ENCODE data around the gene PLAC9. TPM values are rescaled to one million over a fixed set of nuclear protein-coding genes. Genes with fewer than 3 reads are reported as not detected.
"Not testable (repeated sequence)": the region's sequence is repeated elsewhere in the genome, so short reads cannot be mapped to it uniquely, and the experiment has no call there.

PLAC9 gene
- total and polyA plus RNA-seq, 2 donors = 7.9 to 9.8 TPM

- H3K27me3 ChIP-seq (ENCODE audit: control insufficient read depth in 2 of 2, insufficient read depth in 1 of 2, low read length in 1 of 2) = peaks cover 20 to 38% of the 10 kb centered on the region in 2 donors
- not testable (repeated sequence) for H3K27ac ChIP-seq (ENCODE audit: low read depth in 1 of 2, low read length in 1 of 2); H3K9me3 ChIP-seq (ENCODE audit: control insufficient read depth in 2 of 2, insufficient read depth in 1 of 2, low read length in 1 of 2); H3K36me3 ChIP-seq (ENCODE audit: control insufficient read depth in 2 of 2, insufficient read depth in 2 of 2, low read length in 1 of 2); H3K4me1 ChIP-seq (ENCODE audit: control insufficient read depth in 2 of 2, insufficient read depth in 2 of 2, low read length in 2 of 2); DNase-seq (ENCODE audit: low read depth in 6 of 9, low spot score in 9 of 9); H3K4me3 ChIP-seq (ENCODE audit: low read length in 2 of 2)
- 91% methylated on average over 9 of the region's 9 CpGs for WGBS
Observed at GRCh38 chr10:80133687-80134086, 1.2 kb downstream of the PLAC9 start.

DNA sequence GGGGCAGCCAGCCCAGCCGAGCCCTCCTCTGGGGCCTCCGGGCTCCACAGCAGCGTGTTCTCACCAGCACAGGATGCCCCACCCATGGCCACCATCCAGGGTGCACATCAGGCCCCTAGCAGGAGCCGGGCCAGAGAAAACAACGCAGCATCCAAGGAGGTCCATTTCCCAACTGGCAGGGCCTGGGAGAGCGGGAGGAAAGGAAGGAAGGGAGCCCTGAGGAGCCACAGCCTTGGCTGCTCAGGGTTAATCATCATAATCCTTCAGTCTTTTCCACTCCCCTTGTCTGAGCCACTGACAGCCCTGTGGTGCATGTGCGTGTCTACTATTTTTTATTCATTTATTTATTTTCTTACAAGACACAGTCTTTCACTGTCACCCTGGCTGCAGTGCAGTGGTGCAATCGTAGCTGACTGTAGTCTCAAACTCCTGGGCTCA is 3.6 kb downstream of the PLAC9 start:
- Histone ChIP-seq H3K4me3 (ENCODE audit: low read length in 2 of 2) (no peak overlapping the region), H3K27ac (ENCODE audit: low read depth in 1 of 2, low read length in 1 of 2) (no peak overlapping the region), H3K9me3 (ENCODE audit: control insufficient read depth in 2 of 2, insufficient read depth in 1 of 2, low read length in 1 of 2) (no peaks in the 10 kb centered on the region), H3K36me3 (ENCODE audit: control insufficient read depth in 2 of 2, insufficient read depth in 2 of 2, low read length in 1 of 2) (no peaks in the 10 kb centered on the region), H3K4me1 (ENCODE audit: control insufficient read depth in 2 of 2, insufficient read depth in 2 of 2, low read length in 2 of 2) (no peaks in the 10 kb centered on the region), H3K27me3 (ENCODE audit: control insufficient read depth in 2 of 2, insufficient read depth in 1 of 2, low read length in 1 of 2) (peaks cover 18 to 32% of the 10 kb centered on the region in 2 donors)
- no peak for DNase-seq (ENCODE audit: low read depth in 6 of 9, low spot score in 9 of 9)
- WGBS = 86% methylated on average over 8 of the region's 8 CpGs

GRCh38 chr10:80137031-80137862 is 4.7 kb downstream of the PLAC9 start:
- H3K4me1 ChIP-seq (ENCODE audit: control insufficient read depth in 2 of 2, insufficient read depth in 2 of 2, low read length in 2 of 2) = no peaks in the 10 kb centered on the region
- peaks cover 11 to 27% of the 10 kb centered on the region in 2 donors for H3K27me3 ChIP-seq (ENCODE audit: control insufficient read depth in 2 of 2, insufficient read depth in 1 of 2, low read length in 1 of 2)
- H3K4me3 ChIP-seq (ENCODE audit: low read length in 2 of 2) = no peak overlapping the region
- H3K36me3 ChIP-seq (ENCODE audit: control insufficient read depth in 2 of 2, insufficient read depth in 2 of 2, low read length in 1 of 2) = no peaks in the 10 kb centered on the region
- DNase-seq (ENCODE audit: low read depth in 6 of 9, low spot score in 9 of 9) = no peak
- 94% methylated on average over 14 of the region's 14 CpGs for WGBS
- no peaks in the 10 kb centered on the region for H3K9me3 ChIP-seq (ENCODE audit: control insufficient read depth in 2 of 2, insufficient read depth in 1 of 2, low read length in 1 of 2)
- H3K27ac ChIP-seq (ENCODE audit: low read depth in 1 of 2, low read length in 1 of 2) = no peak overlapping the region

DNA sequence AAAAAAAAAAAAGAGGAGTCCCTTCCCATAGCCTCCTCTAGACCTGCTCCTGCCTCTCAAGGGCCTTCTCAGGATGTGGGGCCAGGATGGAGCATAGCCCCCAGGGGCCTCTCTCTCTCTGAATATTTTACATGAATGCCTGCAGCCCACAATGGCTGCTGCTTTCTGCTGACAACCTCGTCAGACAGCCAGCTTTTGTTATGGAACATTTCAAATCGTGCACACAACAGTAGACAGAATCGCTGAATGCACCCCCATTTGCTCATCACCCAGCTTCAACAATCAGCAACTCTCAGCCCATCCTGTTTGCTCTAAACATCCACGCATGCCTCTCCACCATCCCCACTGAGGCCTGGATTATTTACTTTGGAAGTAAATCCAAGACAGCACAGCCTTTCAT is 5.4 kb downstream of the PLAC9 start:
- DNase-seq (ENCODE audit: low read depth in 6 of 9, low spot score in 9 of 9) = no peak
- no peaks in the 10 kb centered on the region for H3K36me3 ChIP-seq (ENCODE audit: control insufficient read depth in 2 of 2, insufficient read depth in 2 of 2, low read length in 1 of 2)
- no peak overlapping the region for H3K27ac ChIP-seq (ENCODE audit: low read depth in 1 of 2, low read length in 1 of 2)
- H3K9me3 ChIP-seq (ENCODE audit: control insufficient read depth in 2 of 2, insufficient read depth in 1 of 2, low read length in 1 of 2) = no peaks in the 10 kb centered on the region
- 87% methylated on average over 4 of the region's 4 CpGs for WGBS
- peaks cover 5 to 20% of the 10 kb centered on the region in 2 donors for H3K27me3 ChIP-seq (ENCODE audit: control insufficient read depth in 2 of 2, insufficient read depth in 1 of 2, low read length in 1 of 2)
- H3K4me1 ChIP-seq (ENCODE audit: control insufficient read depth in 2 of 2, insufficient read depth in 2 of 2, low read length in 2 of 2) = no peaks in the 10 kb centered on the region
- no peak overlapping the region for H3K4me3 ChIP-seq (ENCODE audit: low read length in 2 of 2)

DNA sequence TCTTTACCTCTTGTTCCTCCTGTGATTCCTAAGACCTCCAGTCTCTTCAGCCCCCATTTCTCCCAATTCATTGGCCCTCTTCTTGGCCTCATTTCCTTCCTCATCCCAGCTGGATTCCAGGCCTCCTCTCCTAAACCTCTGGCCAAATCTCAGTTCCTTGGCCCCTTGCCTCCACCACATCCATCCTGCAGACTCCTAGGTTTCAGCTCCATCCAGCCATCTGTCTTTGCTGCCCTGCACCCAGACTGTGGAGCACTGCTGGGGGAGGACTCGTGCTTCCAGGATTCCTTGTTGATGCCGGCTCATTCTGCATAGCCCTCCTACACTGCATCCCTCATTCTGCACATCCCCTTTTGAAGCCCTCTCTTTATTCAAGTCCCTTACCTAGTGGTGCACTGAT is 6.7 kb downstream of the PLAC9 start:
- Histone ChIP-seq H3K9me3 (ENCODE audit: control insufficient read depth in 2 of 2, insufficient read depth in 1 of 2, low read length in 1 of 2) (no peaks in the 10 kb centered on the region), H3K27me3 (ENCODE audit: control insufficient read depth in 2 of 2, insufficient read depth in 1 of 2, low read length in 1 of 2) (peaks cover 0 to 9% of the 10 kb centered on the region in 2 donors)
- no peak for DNase-seq (ENCODE audit: low read depth in 6 of 9, low spot score in 9 of 9)

DNA sequence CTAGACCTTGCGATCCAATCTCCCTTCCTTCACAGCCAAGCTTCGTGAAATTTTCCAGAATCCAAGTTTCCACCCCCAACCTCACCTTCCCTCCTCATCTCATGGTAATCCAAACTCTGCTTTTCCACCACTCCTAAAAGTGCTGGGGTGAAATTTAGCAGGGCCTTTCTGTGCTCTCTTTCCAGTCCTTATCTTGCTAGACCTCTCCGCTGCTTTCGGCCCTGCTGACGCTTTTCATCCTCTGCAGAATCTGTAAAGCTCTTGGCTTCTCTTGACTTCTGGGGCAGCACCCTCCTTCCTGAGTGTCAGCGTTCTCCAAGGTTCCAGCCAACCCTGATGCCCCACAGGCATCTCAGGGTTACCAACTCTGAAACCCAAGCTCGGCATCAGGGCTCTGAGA is 7.7 kb downstream of the PLAC9 start:
- WGBS = 96% methylated on average over 7 of the region's 7 CpGs
- peaks cover 0 to 7% of the 10 kb centered on the region in 2 donors for H3K27me3 ChIP-seq (ENCODE audit: control insufficient read depth in 2 of 2, insufficient read depth in 1 of 2, low read length in 1 of 2)

More for the DNA sequence above, 6.7 kb downstream of the PLAC9 start:
- Histone ChIP-seq H3K4me3 (ENCODE audit: low read length in 2 of 2) (no peak overlapping the region), H3K4me1 (ENCODE audit: control insufficient read depth in 2 of 2, insufficient read depth in 2 of 2, low read length in 2 of 2) (peaks cover 5 to 6% of the 10 kb centered on the region in 2 donors), H3K36me3 (ENCODE audit: control insufficient read depth in 2 of 2, insufficient read depth in 2 of 2, low read length in 1 of 2) (no peaks in the 10 kb centered on the region), H3K27ac (ENCODE audit: low read depth in 1 of 2, low read length in 1 of 2) (no peak overlapping the region)
- 97% methylated on average over 2 of the region's 2 CpGs for WGBS

GRCh38 chr10:80141696-80142460 is 9.3 kb downstream of the PLAC9 start:
- Histone ChIP-seq H3K36me3 (ENCODE audit: control insufficient read depth in 2 of 2, insufficient read depth in 2 of 2, low read length in 1 of 2) (no peaks in the 10 kb centered on the region), H3K27ac (ENCODE audit: low read depth in 1 of 2, low read length in 1 of 2) (no peak overlapping the region), H3K4me1 (ENCODE audit: control insufficient read depth in 2 of 2, insufficient read depth in 2 of 2, low read length in 2 of 2) (peaks cover 15 to 20% of the 10 kb centered on the region in 2 donors), H3K4me3 (ENCODE audit: low read length in 2 of 2) (no peak overlapping the region), H3K9me3 (ENCODE audit: control insufficient read depth in 2 of 2, insufficient read depth in 1 of 2, low read length in 1 of 2) (no peaks in the 10 kb centered on the region), H3K27me3 (ENCODE audit: control insufficient read depth in 2 of 2, insufficient read depth in 1 of 2, low read length in 1 of 2) (peaks cover 0 to 5% of the 10 kb centered on the region in 2 donors)
- DNase-seq (ENCODE audit: low read depth in 6 of 9, low spot score in 9 of 9) = no peak
- 89% methylated on average over 19 of the region's 19 CpGs for WGBS

More for the DNA sequence above, 7.7 kb downstream of the PLAC9 start:
- Histone ChIP-seq H3K4me1 (ENCODE audit: control insufficient read depth in 2 of 2, insufficient read depth in 2 of 2, low read length in 2 of 2) (peaks cover 15 to 16% of the 10 kb centered on the region in 2 donors), H3K9me3 (ENCODE audit: control insufficient read depth in 2 of 2, insufficient read depth in 1 of 2, low read length in 1 of 2) (no peaks in the 10 kb centered on the region), H3K36me3 (ENCODE audit: control insufficient read depth in 2 of 2, insufficient read depth in 2 of 2, low read length in 1 of 2) (no peaks in the 10 kb centered on the region), H3K4me3 (ENCODE audit: low read length in 2 of 2) (no peak overlapping the region), H3K27ac (ENCODE audit: low read depth in 1 of 2, low read length in 1 of 2) (no peak overlapping the region)
- DNase-seq (ENCODE audit: low read depth in 6 of 9, low spot score in 9 of 9) = no peak

DNA sequence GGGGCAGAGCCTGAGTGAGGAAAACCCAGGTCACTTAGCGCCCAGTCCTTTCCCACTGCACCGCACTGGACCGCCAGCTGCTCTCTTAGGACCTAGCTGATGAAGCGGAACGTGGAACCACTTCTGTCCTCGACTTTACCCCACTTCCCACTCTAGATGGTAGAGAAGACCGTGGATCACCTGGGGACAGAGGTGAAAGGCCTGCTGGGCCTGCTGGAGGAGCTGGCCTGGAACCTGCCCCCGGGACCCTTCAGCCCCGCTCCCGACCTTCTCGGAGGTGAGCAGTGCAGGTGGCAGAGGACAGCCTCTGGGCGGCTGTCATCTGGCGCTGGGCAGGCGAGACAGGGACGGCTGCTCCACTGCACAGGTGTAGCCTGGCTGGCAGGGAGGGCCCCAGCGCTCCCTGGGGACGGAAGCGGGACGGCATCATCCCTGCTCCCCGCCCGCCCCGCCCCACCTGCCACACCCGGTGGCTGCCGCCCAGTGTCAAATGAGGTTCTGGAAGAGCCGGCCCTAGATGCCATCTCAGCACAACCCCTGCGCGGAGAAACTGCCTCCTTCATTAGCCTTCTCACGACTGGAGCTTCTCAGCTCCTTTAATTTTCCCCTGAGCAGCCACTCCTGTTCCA is 11.7 kb downstream of the PLAC9 start:
- peaks cover 0 to 5% of the 10 kb centered on the region in 2 donors for H3K27me3 ChIP-seq (ENCODE audit: control insufficient read depth in 2 of 2, insufficient read depth in 1 of 2, low read length in 1 of 2)
- peaks cover 12 to 13% of the 10 kb centered on the region in 2 donors for H3K36me3 ChIP-seq (ENCODE audit: control insufficient read depth in 2 of 2, insufficient read depth in 2 of 2, low read length in 1 of 2)
- H3K27ac ChIP-seq (ENCODE audit: low read depth in 1 of 2, low read length in 1 of 2) = peak overlapping the region; percentile 46 to 86
- H3K4me1 ChIP-seq (ENCODE audit: control insufficient read depth in 2 of 2, insufficient read depth in 2 of 2, low read length in 2 of 2) = peaks cover 15 to 20% of the 10 kb centered on the region in 2 donors
- no peaks in the 10 kb centered on the region for H3K9me3 ChIP-seq (ENCODE audit: control insufficient read depth in 2 of 2, insufficient read depth in 1 of 2, low read length in 1 of 2)
- WGBS = 13% methylated on average over 28 of the region's 28 CpGs
- DNase-seq (ENCODE audit: low read depth in 6 of 9, low spot score in 9 of 9) = peak in 7 of 9 donors; percentile 18 to 59 (median 36)
- H3K4me3 ChIP-seq (ENCODE audit: low read length in 2 of 2) = peak overlapping the region; percentile 26 to 44
